Erythroblast (primary cell): ENCODE measurements around the gene VWA5B2.

Experiments used
- GATA1 ChIP-seq: IDR thresholded peaks from 2 replicates; pipeline ENCODE4 v1.6.1; 2011; ENCODE audit warnings: low read depth, mild to moderate bottlenecking, control low read depth, low read length, moderate library complexity
- POLR2A ChIP-seq: IDR thresholded peaks from 2 replicates; pipeline ENCODE4 v1.6.1; 2011; ENCODE audit warnings: mild to moderate bottlenecking, low read length

DNA sequence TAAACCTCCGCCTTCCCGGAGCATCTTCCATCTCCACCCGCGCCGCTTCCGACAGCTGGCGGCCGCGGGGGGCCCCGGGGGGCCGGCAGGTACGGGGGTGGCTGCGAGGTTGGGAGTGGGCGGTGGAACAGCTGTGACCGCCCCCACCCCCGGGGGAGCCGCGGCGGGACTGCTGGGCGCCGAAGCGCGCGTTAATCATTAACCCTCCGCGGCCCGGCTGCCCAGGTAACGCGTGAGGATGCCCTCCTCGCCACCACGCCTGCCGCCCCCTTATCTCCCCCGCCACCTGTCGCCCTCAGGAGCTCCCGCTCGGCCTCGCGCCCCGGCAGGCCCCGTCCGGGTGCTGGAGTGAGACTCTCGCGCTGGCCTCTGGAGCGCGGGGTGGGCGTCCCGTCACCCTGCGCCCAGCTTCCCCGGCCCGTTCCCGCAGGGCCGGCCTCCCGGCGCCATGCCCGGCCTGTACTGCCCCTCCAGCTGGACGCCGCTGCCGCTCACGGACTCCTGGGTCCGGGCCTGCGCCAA is 757 bp downstream of the VWA5B2 start:
- TF ChIP-seq POLR2A: no peak
- TF ChIP-seq GATA1: no peak
